NCI-H146 treated with DMSO at 0.1 percent for 48 hours (cell line): ENCODE results near the gene TBXAS1.

Source experiments
- DNase-seq: peaks from one replicate; lab custom pipeline; 2025; ENCODE audit not compliant: unreplicated experiment; lab: John Stamatoyannopoulos, UW

TBXAS1 gene

DNA sequence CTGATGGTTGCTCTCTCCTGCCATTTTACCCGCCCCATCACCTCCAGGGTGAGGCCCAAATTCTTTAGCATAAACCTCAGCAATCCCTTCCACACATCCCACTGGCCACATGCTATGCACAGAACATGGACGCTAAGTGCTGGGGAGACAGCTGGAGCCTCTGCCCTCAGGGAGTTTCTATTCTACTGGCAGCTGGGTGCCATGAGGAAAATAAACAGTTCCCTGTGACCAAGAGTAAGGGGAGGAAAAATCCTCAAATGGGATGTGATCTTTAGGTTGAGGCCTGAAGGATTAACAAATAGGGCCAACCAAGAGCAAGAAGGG is 232.5 kb downstream of the TBXAS1 start:
- DNase-seq, result no peak

DNA sequence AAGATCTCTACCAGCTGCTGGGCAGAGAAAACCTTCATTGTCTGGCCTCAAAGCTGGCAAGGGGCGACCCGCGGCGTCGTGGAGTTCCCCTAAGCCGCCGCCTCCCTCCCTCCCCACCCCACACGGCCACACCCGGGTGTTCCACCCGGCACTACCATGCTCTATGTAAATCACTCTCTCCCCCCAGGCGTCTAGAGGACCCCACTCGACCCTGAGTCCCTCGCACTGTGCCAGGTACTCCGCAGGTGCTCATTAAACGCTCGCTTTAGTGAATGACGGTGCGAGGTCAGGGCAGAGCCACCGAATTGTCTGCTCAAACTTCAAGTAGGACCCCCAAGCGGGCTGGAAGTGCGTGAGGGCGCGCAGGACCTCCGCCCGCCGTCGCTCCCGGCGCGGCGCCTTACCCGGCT is 233.1 kb downstream of the TBXAS1 start:
- DNase-seq, result no peak

DNA sequence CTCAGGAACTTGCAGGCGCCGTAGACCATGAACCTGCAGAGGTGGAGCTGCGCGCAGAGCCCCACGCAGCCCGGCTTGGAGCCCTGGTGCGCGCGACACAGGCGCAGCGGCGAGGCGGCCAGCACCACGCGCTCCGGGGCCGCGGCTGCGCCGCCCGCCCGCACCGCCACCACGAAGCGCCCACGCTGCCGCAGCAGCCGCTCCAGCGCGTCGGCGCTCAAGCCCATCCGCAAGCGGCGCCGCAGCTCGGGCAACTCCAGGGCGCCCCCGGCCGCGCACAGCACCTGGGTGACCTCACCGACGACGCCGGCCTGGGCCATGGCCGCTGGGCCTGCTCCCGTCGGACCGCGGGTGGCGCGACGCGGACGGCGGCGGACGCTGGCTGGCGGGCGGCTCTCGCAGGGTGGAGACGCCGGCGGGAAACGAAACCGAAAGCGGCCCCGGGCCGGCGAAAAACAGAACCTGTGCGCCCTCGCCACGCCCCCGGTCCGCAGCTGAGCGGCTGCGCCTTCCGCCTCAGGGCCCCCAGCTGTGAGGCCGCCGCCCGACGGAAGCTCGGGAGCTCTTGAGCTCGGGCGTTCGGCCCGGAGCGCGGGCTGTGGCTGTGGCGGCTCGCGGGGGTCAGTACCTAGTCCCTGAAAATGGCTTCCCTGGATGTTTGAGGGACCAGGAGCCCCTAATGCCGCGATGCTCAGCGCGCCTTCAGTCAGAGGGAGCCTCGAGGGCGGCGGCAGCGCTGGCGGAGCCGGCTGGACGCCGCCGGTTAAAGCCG is 233.7 kb downstream of the TBXAS1 start, which contains the start of gene PARP12:
TSS of gene PARP12 (minus strand) at position 424 of the 772 bp plus-strand sequence. CDS start at position 320, 104 bp downstream.
- DNase-seq, result peak; percentile 34

DNA sequence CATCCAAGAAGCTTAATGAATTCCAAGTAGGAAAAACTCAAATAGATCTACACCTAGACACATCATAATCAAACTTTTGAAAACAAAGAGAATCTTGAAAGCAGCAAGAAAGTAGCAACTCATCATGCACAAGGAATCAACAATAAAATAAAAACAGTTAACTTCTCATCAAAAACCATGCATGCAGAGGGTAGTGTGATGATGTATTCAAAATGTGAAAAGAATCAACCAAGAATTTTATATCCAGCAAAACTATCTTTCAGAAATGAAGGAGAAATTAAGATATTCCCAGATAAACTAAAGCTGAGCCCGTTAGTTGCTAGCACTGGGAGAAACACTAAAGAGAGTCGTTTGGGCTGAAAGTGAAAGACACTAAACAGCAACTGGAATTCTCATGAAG is 238.0 kb downstream of the TBXAS1 start:
- no peak for DNase-seq

DNA sequence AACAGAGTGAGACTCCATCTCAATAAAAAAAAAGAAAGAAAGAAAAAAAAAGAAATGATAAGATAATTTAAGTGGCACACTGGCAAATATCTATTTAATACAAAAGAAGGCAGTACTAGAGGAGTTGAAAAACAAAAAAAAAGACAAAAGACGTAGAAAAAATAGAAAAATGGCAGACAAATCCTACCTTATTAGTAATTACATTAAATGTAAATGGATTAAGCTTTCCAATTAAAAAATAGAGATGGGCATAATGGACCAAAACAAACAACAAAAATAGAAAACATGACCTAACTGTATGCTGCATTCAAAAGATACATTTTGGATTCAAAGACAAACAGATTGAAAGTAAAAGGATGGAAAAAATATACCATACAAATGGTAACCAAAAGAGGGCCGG is 239.0 kb downstream of the TBXAS1 start:
- no peak for DNase-seq

DNA sequence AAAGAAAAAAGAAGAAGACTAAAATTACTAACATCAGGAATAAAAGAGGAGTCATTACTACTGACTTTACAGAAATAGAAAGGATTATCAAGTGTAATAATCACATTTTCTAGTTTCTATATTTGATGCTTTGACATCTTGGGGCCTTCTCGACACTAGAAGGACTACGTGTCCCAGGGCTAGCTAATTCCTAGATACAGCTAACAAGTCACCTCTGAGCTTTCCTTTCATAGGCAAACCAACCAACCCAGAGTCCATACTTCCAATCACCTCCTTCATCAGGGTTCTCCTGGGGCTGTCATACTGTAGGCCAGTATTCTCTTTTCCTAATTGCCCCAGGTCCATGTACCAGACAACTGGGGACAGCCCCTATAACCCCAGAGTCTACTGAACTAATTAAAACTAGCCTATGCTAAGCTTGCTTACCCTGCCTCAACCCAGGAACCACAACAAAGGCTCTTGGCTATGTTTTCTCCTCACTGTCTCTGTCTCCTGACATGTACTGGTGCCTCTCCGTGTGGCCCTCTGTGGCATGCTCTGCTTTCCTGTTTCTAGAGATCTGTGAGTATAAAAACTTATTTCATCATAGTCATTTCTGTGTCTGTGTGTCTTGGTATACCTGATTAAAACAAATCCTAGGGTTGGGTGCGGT is 240.4 kb downstream of the TBXAS1 start:
- no peak for DNase-seq
